Epithelial cell of esophagus (primary cell): ENCODE measurements around the gene CDH16.

ENCODE experiments used
- DNase-seq: peaks from one replicate; pipeline ENCODE4 v3.0.0; 2010; ENCODE audit warnings: low read depth
- H3K4me3 ChIP-seq: 2 replicates; pipeline ENCODE4 v1.5.1; 2011; ENCODE audit warnings: mild to moderate bottlenecking, low read length, control low read depth
- CTCF ChIP-seq: IDR thresholded peaks from 2 replicates; pipeline ENCODE4 v1.5.1; 2011; ENCODE audit warnings: low read depth, mild to moderate bottlenecking, low read length, control low read depth, inconsistent platforms; ENCODE audit not compliant: insufficient read depth; ENCODE audit errors: missing control alignments

CDH16 gene

GRCh38 chr16:66858740-66859396, 59.8 kb downstream of the CDH16 start:
- no peak for TF ChIP-seq CTCF
- peak; percentile 49 for DNase-seq
- no peak overlapping the region for H3K4me3 ChIP-seq
